MM.1S (cell line): ENCODE results near the gene NRAS.

ENCODE experiments used
- DNase-seq: peaks from one replicate; pipeline ENCODE4 v3.0.0-alpha.2; 2015
- H2AFZ ChIP-seq: fragments of 300-600 bp; sonication (generic); 2 replicates; pipeline ENCODE4 v1.6.0; 2016; ENCODE audit warnings: antibody characterized with exemption, low read length
- H3F3A ChIP-seq: fragments of 300-600 bp; sonication (generic); 2 replicates; pipeline ENCODE4 v1.6.1; 2016; ENCODE audit warnings: mild to moderate bottlenecking, antibody characterized with exemption, low read length, moderate library complexity, mixed read lengths; ENCODE audit not compliant: insufficient read depth
- H3K27ac ChIP-seq: fragments of 300-600 bp; sonication (generic); 2 replicates; pipeline ENCODE4 v1.5.1; 2016; ENCODE audit warnings: mild to moderate bottlenecking, low read length
- H3K27me3 ChIP-seq: fragments of 300-600 bp; sonication (generic); replicated peaks from 2 replicates; pipeline ENCODE4 v1.6.0; 2016; ENCODE audit warnings: low read length; ENCODE audit not compliant: insufficient read depth
- H3K36me3 ChIP-seq: fragments of 300-600 bp; sonication (generic); replicated peaks from 2 replicates; pipeline ENCODE4 v1.6.1; 2016; ENCODE audit warnings: mild to moderate bottlenecking, low read length, mixed read lengths; ENCODE audit not compliant: insufficient read depth
- H3K4me1 ChIP-seq: fragments of 300-600 bp; sonication (generic); 2 replicates; pipeline ENCODE4 v1.6.1; 2016; ENCODE audit warnings: low read length, mixed read lengths
- H3K4me2 ChIP-seq: fragments of 300-600 bp; sonication (generic); 2 replicates; pipeline ENCODE4 v1.6.0; 2016; ENCODE audit warnings: low read depth, low read length
- H3K4me3 ChIP-seq: fragments of 300-600 bp; sonication (generic); 2 replicates; pipeline ENCODE4 v1.5.1; 2016; ENCODE audit warnings: low read length, mixed read lengths
- H3K79me2 ChIP-seq: fragments of 300-600 bp; sonication (generic); 2 replicates; pipeline ENCODE4 v1.6.1; 2016; ENCODE audit warnings: mixed run types, low read length, mixed read lengths
- H3K9ac ChIP-seq: fragments of 300-600 bp; sonication (generic); 2 replicates; pipeline ENCODE4 v1.6.1; 2016; ENCODE audit warnings: low read length, mixed read lengths
- H3K9me2 ChIP-seq: fragments of 300-600 bp; sonication (generic); replicated peaks from 2 replicates; pipeline ENCODE4 v1.6.1; 2016; ENCODE audit warnings: mild to moderate bottlenecking, low read length, mixed read lengths; ENCODE audit not compliant: insufficient read depth
- H3K9me3 ChIP-seq: fragments of 300-600 bp; sonication (generic); replicated peaks from 2 replicates; pipeline ENCODE4 v1.6.1; 2016; ENCODE audit warnings: mild to moderate bottlenecking, low read length, mixed read lengths; ENCODE audit not compliant: insufficient read depth
- H4K20me1 ChIP-seq: fragments of 300-600 bp; sonication (generic); 2 replicates; pipeline ENCODE4 v1.6.1; 2016; ENCODE audit warnings: mild to moderate bottlenecking, low read length, moderate library complexity, mixed read lengths; ENCODE audit not compliant: insufficient read depth
- CTCF ChIP-seq: fragments of 300-600 bp; sonication (generic); IDR thresholded peaks from 2 replicates; pipeline ENCODE4 v1.5.1; 2016; ENCODE audit warnings: antibody characterized with exemption, low read length, mixed read lengths
- EZH2 ChIP-seq: fragments of 300-600 bp; sonication (generic); optimal IDR thresholded peaks from 2 replicates; pipeline ENCODE3; 2017; ENCODE audit warnings: low read depth, mild to moderate bottlenecking, antibody characterized with exemption, low read length, mixed read lengths
- EZH2phosphoT487 ChIP-seq: fragments of 300-600 bp; sonication (generic); IDR thresholded peaks from 2 replicates; pipeline ENCODE4 v1.6.1; 2018; ENCODE audit warnings: antibody characterized with exemption, low read length

Gene NRAS

DNA sequence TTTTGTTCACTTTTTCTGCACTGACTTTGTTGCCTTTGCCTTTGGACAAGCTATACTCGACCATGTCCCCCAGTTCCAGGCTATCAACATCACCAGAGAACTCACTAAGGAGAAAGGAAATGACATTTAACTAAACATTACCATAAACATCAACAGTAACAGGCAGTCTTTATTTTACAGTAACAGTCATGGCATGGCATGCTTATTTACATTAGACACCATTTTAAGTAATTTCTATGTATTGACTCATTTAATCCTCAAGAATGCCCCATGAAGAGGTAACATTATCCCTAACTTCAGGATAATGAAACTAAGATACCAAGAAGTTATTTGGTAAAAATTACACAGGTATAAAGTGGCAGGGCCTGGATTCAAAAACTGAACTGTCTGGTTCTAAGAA lies 8.7 kb upstream of the NRAS start:
- no peak overlapping the region for H3K27ac ChIP-seq
- no peaks in the 10 kb centered on the region for H3K9me2 ChIP-seq
- H3K27me3 ChIP-seq = no peaks in the 10 kb centered on the region
- no peak overlapping the region for H2AFZ ChIP-seq
- no peak for TF ChIP-seq EZH2phosphoT487
- no peak for TF ChIP-seq CTCF
- no peak for TF ChIP-seq EZH2
- DNase-seq = no peak
- H3K4me3 ChIP-seq = no peak overlapping the region
- H3F3A ChIP-seq = no peaks in the 10 kb centered on the region
- H3K36me3 ChIP-seq = peaks cover 2% of the 10 kb centered on the region; the same call in 1 of the 2 replicates
- H3K4me2 ChIP-seq = no peak overlapping the region
- no peak overlapping the region for H3K9ac ChIP-seq
- H3K9me3 ChIP-seq = no peaks in the 10 kb centered on the region
- H3K79me2 ChIP-seq = peaks cover 16% of the 10 kb centered on the region
- no peaks in the 10 kb centered on the region for H4K20me1 ChIP-seq
- no peaks in the 10 kb centered on the region for H3K4me1 ChIP-seq

- no peak for TF ChIP-seq EZH2phosphoT487
- TF ChIP-seq CTCF = no peak
- TF ChIP-seq EZH2 = no peak
- no peaks in the 10 kb centered on the region for H3K9me2 ChIP-seq
- H3K4me2 ChIP-seq = no peak overlapping the region
- H3K9me3 ChIP-seq = no peaks in the 10 kb centered on the region
- no peaks in the 10 kb centered on the region for H3K4me1 ChIP-seq
- DNase-seq = no peak
- 0 out of 2 replicates have a peak, but pooled peaks cover 2% of the 10 kb centered on the region for H3K36me3 ChIP-seq
- H3K4me3 ChIP-seq = no peak overlapping the region
- no peaks in the 10 kb centered on the region for H3K27me3 ChIP-seq
- no peak overlapping the region for H3K27ac ChIP-seq
- no peaks in the 10 kb centered on the region for H4K20me1 ChIP-seq
- no peak overlapping the region for H2AFZ ChIP-seq
- peaks cover 8% of the 10 kb centered on the region; the same call in 1 of the 2 replicates for H3K79me2 ChIP-seq
- H3F3A ChIP-seq = no peaks in the 10 kb centered on the region
- H3K9ac ChIP-seq = no peak overlapping the region
Measured at GRCh38 chr1:114723915-114724314, 7.3 kb upstream of the NRAS start.

- no peak overlapping the region for H2AFZ ChIP-seq
- TF ChIP-seq EZH2phosphoT487 = no peak
- TF ChIP-seq EZH2 = no peak
- TF ChIP-seq CTCF = no peak
- H3K4me1 ChIP-seq = no peaks in the 10 kb centered on the region
- H3K4me2 ChIP-seq = no peak overlapping the region
- no peaks in the 10 kb centered on the region for H3K36me3 ChIP-seq
- no peak overlapping the region for H3K27ac ChIP-seq
- no peak for DNase-seq
- no peak overlapping the region for H3K9ac ChIP-seq
- H3K27me3 ChIP-seq = no peaks in the 10 kb centered on the region
- H4K20me1 ChIP-seq = no peaks in the 10 kb centered on the region
- no peaks in the 10 kb centered on the region for H3K9me2 ChIP-seq
- H3K9me3 ChIP-seq = no peaks in the 10 kb centered on the region
- no peaks in the 10 kb centered on the region for H3F3A ChIP-seq
- H3K4me3 ChIP-seq = no peak overlapping the region
- H3K79me2 ChIP-seq = peaks cover 8% of the 10 kb centered on the region; the same call in 1 of the 2 replicates
Measured at GRCh38 chr1:114723457-114723856, 6.9 kb upstream of the NRAS start.
